Osteocyte (in vitro differentiated cells): ENCODE results near the gene MPRIP. TPM values are rescaled to one million over a fixed set of nuclear protein-coding genes. Genes with fewer than 3 reads are reported as not detected.
A peak's percentile ranks its signal among the peaks of the same experiment; 100 is the strongest.

Source experiments
- DNase-seq: peaks from one replicate; pipeline ENCODE4 v3.0.0; 2021; ENCODE audit warnings: mixed read lengths; ENCODE audit not compliant: unreplicated experiment; ENCODE audit errors: extremely low spot score
- H3K27ac Mint-ChIP-seq: one replicate; pipeline ENCODE4 v1.8.0; 2021; ENCODE audit warnings: mild to moderate bottlenecking, mixed read lengths; ENCODE audit not compliant: unreplicated experiment
- H3K27me3 Mint-ChIP-seq: one replicate; pipeline ENCODE4 v1.8.0; 2021; ENCODE audit warnings: mixed read lengths; ENCODE audit not compliant: unreplicated experiment
- H3K36me3 Mint-ChIP-seq: one replicate; pipeline ENCODE4 v1.8.0; 2021; ENCODE audit warnings: mixed read lengths; ENCODE audit not compliant: unreplicated experiment
- H3K4me1 Mint-ChIP-seq: one replicate; pipeline ENCODE4 v1.8.0; 2021; ENCODE audit warnings: mixed read lengths; ENCODE audit not compliant: unreplicated experiment
- H3K4me3 Mint-ChIP-seq: one replicate; pipeline ENCODE4 v1.8.0; 2021; ENCODE audit warnings: mild to moderate bottlenecking, moderate library complexity, mixed read lengths; ENCODE audit not compliant: unreplicated experiment
- H3K9me3 Mint-ChIP-seq: one replicate; pipeline ENCODE4 v1.8.0; 2021; ENCODE audit warnings: mixed read lengths; ENCODE audit not compliant: unreplicated experiment
- CTCF ChIP-seq: fragments of 200-600 bp; sonication (generic); IDR thresholded peaks from 2 replicates; pipeline ENCODE4 v1.5.0; 2021; ENCODE audit warnings: antibody characterized with exemption, mild to moderate bottlenecking, moderate library complexity
- total RNA-seq: library from RNA; stranded (reverse); gene quantifications from 2 replicates; pipeline ENCODE4 v1.2.1, GENCODE V29; 2021

Gene MPRIP
- total RNA-seq, 1 donor from 2014 or later: 206 TPM

GRCh38 chr17:17152385-17152784, 110.1 kb downstream of the MPRIP start:
- H3K36me3 Mint-ChIP-seq: peaks cover 51% of the 10 kb centered on the region
- no peaks in the 10 kb centered on the region for H3K9me3 Mint-ChIP-seq
- DNase-seq: no peak
- peaks cover 27% of the 10 kb centered on the region for H3K4me1 Mint-ChIP-seq
- no peak for TF ChIP-seq CTCF
- H3K27ac Mint-ChIP-seq: peak overlapping the region; percentile 92
- H3K4me3 Mint-ChIP-seq: no peak overlapping the region
- no peaks in the 10 kb centered on the region for H3K27me3 Mint-ChIP-seq

- TF ChIP-seq CTCF: no peak
- DNase-seq: no peak
- H3K27ac Mint-ChIP-seq: peak overlapping the region; percentile 34
- no peaks in the 10 kb centered on the region for H3K9me3 Mint-ChIP-seq
- H3K27me3 Mint-ChIP-seq: no peaks in the 10 kb centered on the region
- H3K4me3 Mint-ChIP-seq: no peak overlapping the region
- H3K36me3 Mint-ChIP-seq: peaks cover 44% of the 10 kb centered on the region
- H3K4me1 Mint-ChIP-seq: peaks cover 27% of the 10 kb centered on the region
These were observed 110.8 kb downstream of the MPRIP start for GRCh38 chr17:17153071-17153470.

GRCh38 chr17:17153709-17154108, 111.5 kb downstream of the MPRIP start:
- DNase-seq: no peak
- Mint-ChIP-seq H3K36me3 (peaks cover 40% of the 10 kb centered on the region), H3K4me1 (peaks cover 27% of the 10 kb centered on the region), H3K4me3 (no peak overlapping the region), H3K27me3 (no peaks in the 10 kb centered on the region), H3K9me3 (no peaks in the 10 kb centered on the region), H3K27ac (peak overlapping the region; percentile 34)
- TF ChIP-seq CTCF: no peak

- H3K27ac Mint-ChIP-seq: no peak overlapping the region
- no peaks in the 10 kb centered on the region for H3K27me3 Mint-ChIP-seq
- no peaks in the 10 kb centered on the region for H3K9me3 Mint-ChIP-seq
- peaks cover 27% of the 10 kb centered on the region for H3K4me1 Mint-ChIP-seq
- no peak for DNase-seq
- no peak overlapping the region for H3K4me3 Mint-ChIP-seq
- peaks cover 47% of the 10 kb centered on the region for H3K36me3 Mint-ChIP-seq
- TF ChIP-seq CTCF: no peak
These were observed 112.3 kb downstream of the MPRIP start for GRCh38 chr17:17154556-17154955.

- H3K9me3 Mint-ChIP-seq: no peaks in the 10 kb centered on the region
- no peak for TF ChIP-seq CTCF
- DNase-seq: no peak
- no peaks in the 10 kb centered on the region for H3K27me3 Mint-ChIP-seq
- peaks cover 49% of the 10 kb centered on the region for H3K36me3 Mint-ChIP-seq
- no peak overlapping the region for H3K27ac Mint-ChIP-seq
- peaks cover 27% of the 10 kb centered on the region for H3K4me1 Mint-ChIP-seq
- H3K4me3 Mint-ChIP-seq: no peak overlapping the region
These were observed 112.7 kb downstream of the MPRIP start for GRCh38 chr17:17154981-17155380.
